ENCODE measurements around the gene PSMG4. TPM values are rescaled to one million over a fixed set of nuclear protein-coding genes. Genes with fewer than 3 reads are reported as not detected.

The PSMG4 gene
- total and polyA plus RNA-seq, 9 of the 15 experiments (the other 6 are each of a cell fraction or from before 2014, with no cell fraction given), result 12.9 to 185 (median 52.0) TPM

DNA sequence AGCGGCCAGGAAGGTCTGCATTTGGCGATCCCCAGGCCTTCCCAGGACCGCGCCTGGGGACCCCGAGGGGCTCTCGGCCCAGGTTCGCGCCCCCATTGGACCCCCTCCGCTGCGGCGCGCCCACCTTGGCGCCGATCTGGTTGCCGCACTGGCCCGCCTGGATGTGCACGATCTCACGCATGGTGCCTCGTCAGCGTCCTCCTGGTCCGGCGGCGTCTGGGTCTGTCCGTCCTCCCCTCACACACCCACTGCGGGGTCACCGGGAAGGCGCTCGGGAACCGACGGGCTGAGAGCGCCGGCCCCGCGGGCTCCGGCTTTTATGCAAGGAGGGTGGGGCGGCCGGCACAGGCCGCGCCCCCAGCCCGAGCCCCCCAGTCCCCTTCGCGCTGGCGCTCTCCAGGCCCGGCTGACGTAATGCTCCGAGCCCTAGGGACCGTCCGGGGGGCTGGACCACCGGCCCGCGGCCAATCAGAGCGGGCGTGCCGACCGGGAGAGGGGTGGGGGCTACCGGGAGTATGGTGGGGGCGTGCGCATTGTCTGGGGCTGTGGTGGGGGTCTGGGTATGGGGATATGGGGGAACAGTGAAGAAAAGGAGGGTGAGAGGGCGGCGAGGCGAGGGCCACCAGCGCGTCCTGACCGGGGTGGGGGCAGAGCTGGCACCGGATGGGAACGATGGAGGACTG is 31.2 kb upstream of the PSMG4 start, which contains the start of gene TUBB2B (continued):
- TF ChIP-seq PHF8 (IDR thresholded peaks at IDR 0.05; ENCODE audit: borderline replicate concordance, low read length) (peak; percentile 40; the same call in 1 of the 2 replicates), GATA2 (CRISPR knock-in tag; IDR thresholded peaks at IDR 0.05) (no peak)

DNA sequence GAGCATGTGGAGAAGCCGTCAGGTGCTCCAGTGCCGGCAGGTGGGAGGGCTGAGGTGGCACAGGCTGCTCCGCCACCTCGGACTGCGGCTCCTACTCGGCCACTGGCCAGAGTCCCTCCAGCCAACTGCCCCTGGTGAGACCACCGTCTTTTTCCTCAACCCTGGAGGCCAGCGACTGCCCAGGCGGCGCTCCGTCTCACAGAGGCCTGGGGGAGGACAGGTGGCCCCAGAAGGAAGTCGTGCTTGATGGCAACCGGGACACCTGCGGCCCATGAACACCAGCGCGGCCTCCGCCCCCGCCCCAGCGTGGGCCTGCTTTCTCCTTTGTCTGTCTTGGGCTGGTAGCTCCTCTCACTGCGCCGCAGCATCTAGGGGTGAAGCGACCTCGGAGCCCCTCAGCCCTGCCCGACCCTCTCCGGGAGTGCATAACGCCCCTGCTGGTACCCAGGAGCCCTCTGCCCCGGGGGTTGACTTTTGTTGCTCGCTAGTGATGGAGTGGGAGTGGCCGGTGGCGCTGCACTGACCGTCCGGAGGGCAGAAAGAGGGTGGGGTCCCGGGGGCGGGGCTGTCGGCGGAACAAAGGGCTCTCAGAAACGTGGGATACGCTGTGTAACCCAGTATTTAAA is 30.6 kb upstream of the PSMG4 start:
- 13% methylated on average over 29 of the region's 38 CpGs for WGBS (ENCODE audit: insufficient coverage, low coverage, missing lambda C conversion rate)
- CTCF ChIA-PET (ENCODE audit: low intra/inter-chr PET ratio), result interaction anchor here (0.7 kb wide), 2 partner anchors 29 to 143 kb away, joined by 3 to 4 read pairs; no protein-coding TSS in a partner anchor
- Histone ChIP-seq H3K4me1 (replicated peaks in 1 of 2; ENCODE audit: control insufficient read depth in 2 of 2, insufficient read depth in 2 of 2, low read length in 2 of 2) (peaks cover 35 to 50% of the 10 kb centered on the region in 2 experiments), H3K9me3 (replicated peaks; ENCODE audit: control insufficient read depth, insufficient read depth, low read depth, low read length) (no peaks in the 10 kb centered on the region), H3K27me3 (ENCODE audit: control insufficient read depth in 2 of 2, insufficient read depth in 2 of 2, low read length in 2 of 2) (peaks cover 42 to 65% of the 10 kb centered on the region in 2 experiments), H3K4me3 (peak overlapping the region; percentile 36; the same call in 1 of the 2 replicates), H3K9me1 (ENCODE audit: control insufficient read depth, insufficient read depth, low read length) (no peaks in the 10 kb centered on the region), H2AFZ (ENCODE audit: low read depth, low read length) (peak overlapping the region; percentile 28; the same call in 1 of the 2 replicates), H3K27ac (ENCODE audit: extremely low read depth, low read depth, low read length) (no peak overlapping the region), H4K20me1 (replicated peaks; ENCODE audit: control insufficient read depth, insufficient read depth, low read length) (no peaks in the 10 kb centered on the region), H3K36me3 (ENCODE audit: control insufficient read depth, insufficient read depth, low read length) (no peaks in the 10 kb centered on the region), H3K4me2 (ENCODE audit: insufficient read depth, low read length) (peak overlapping the region; percentile 60), H3K79me2 (ENCODE audit: control insufficient read depth, insufficient read depth, low read length) (no peaks in the 10 kb centered on the region), H3K9ac (ENCODE audit: insufficient read depth in 1 of 2, low read depth in 2 of 2, low read length in 2 of 2) (peak overlapping the region; percentile 7 to 41; a peak in 3 of 4 replicates)
- intact Hi-C loops (cut with micrococcal nuclease), result no loop called here
- FAIRE-seq, result no peak
- no TSS peak for BruUV-seq (replicated peaks)
- POLR2A ChIA-PET, result no interaction called here
- in situ Hi-C loops (cut with MboI), result no loop called here
- peak; percentile 55 to 84 (median 70) for DNase-seq (ENCODE audit: extremely low read depth in 1 of 4, low spot score in 3 of 4)
- ATAC-seq, result peak; percentile 22
- TF ChIP-seq KDM2B (CRISPR knock-in tag; IDR thresholded peaks at IDR 0.05) (no peak), PTRF (tag; IDR thresholded peaks at IDR 0.05) (no peak), KDM5B (IDR thresholded peaks at IDR 0.05; ENCODE audit: insufficient replicate concordance, low read depth, low read length) (peak; percentile 16), ZNF24 (IDR thresholded peaks at IDR 0.05) (no peak), CBFA2T2 (conservative IDR thresholded peaks at IDR 0.05) (no peak), EGR1 (conservative IDR thresholded peaks at IDR 0.05) (peak; percentile 81), SAP30 (IDR thresholded peaks at IDR 0.05; ENCODE audit: borderline replicate concordance, insufficient read depth, low read depth, low read length, poor library complexity, severe bottlenecking) (no peak), ZNF717 (CRISPR knock-in tag; IDR thresholded peaks at IDR 0.05) (no peak), NFIX (CRISPR knock-in tag; IDR thresholded peaks at IDR 0.05; ENCODE audit: low read depth) (no peak), GATAD2B (IDR thresholded peaks at IDR 0.05; ENCODE audit: borderline replicate concordance) (no peak), PCBP1 (IDR thresholded peaks at IDR 0.05; ENCODE audit: low read depth, low read length, poor library complexity, severe bottlenecking) (peak; percentile 17), EZH2 (IDR thresholded peaks at IDR 0.05; ENCODE audit: borderline replicate concordance, low read depth, low read length) (no peak), ZNF143 (CRISPR knock-in tag; IDR thresholded peaks at IDR 0.05) (0 out of 2 replicates have a peak, but pooled peaks have one; percentile 18)
- TF ChIP-seq, protein P1, sequence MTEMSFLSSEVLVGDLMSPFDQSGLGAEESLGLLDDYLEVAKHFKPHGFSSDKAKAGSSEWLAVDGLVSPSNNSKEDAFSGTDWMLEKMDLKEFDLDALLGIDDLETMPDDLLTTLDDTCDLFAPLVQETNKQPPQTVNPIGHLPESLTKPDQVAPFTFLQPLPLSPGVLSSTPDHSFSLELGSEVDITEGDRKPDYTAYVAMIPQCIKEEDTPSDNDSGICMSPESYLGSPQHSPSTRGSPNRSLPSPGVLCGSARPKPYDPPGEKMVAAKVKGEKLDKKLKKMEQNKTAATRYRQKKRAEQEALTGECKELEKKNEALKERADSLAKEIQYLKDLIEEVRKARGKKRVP (CRISPR knock-in tag; IDR thresholded peaks at IDR 0.05), result no peak
- TF ChIP-seq, protein P2, sequence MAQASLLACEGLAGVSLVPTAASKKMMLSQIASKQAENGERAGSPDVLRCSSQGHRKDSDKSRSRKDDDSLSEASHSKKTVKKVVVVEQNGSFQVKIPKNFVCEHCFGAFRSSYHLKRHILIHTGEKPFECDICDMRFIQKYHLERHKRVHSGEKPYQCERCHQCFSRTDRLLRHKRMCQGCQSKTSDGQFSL (CRISPR knock-in tag; IDR thresholded peaks at IDR 0.05), result 0 out of 2 replicates have a peak, but pooled peaks have one; percentile 52
- TF ChIP-seq, protein P2 (tag; IDR thresholded peaks at IDR 0.05), result no peak
